HepG2 (cell line): ENCODE data around the gene SASH1. TPM values are rescaled to one million over a fixed set of nuclear protein-coding genes. Genes with fewer than 3 reads are reported as not detected.

Experiments
- ATAC-seq: fragments of 200-7000 bp; cut with Tn5 transposase; 3 replicates; pipeline ENCODE4 v1.9.1; 2020; ENCODE audit warnings: mild to moderate bottlenecking, moderate library complexity
- BruUV-seq: library from RNA; stranded (reverse); fragments of 400-500 nt; replicated peaks from 2 replicates; lab custom pipeline; 2021; lab: Mats Ljungman, UMichigan
- CTCF ChIA-PET: fragments of 300-600 bp; formaldehyde crosslinking; extraction: SDS; loops from one replicate; lab custom pipeline; 2021; ENCODE audit warnings: low total read pairs, inconsistent platforms, low intra/inter-chr PET ratio; lab: Yijun Ruan, JAX
- POLR2A ChIA-PET: fragments of 350-600 bp; sonication (Branson Sonifier 250); formaldehyde crosslinking; loops from one replicate; lab custom pipeline; 2020; ENCODE audit warnings: antibody characterized with exemption, inconsistent platforms; lab: Yijun Ruan, JAX
- DNase-seq: peaks from one replicate; pipeline ENCODE4 v3.0.0-alpha.2; 2015; ENCODE audit warnings: low spot score
- FAIRE-seq: peaks from 3 replicates; lab custom pipeline; 2011; peaks lifted over from hg19 to GRCh38; lab: Jason Lieb, UNC
- H2AFZ ChIP-seq: one replicate; pipeline ENCODE4 v1.6.1; 2011; ENCODE audit warnings: low read length, inconsistent platforms
- H3K27ac ChIP-seq: fragments of 300-600 bp; 3 replicates; pipeline ENCODE4 v1.8.0; 2011; ENCODE audit warnings: mixed run types, mild to moderate bottlenecking, mixed read lengths, low read length, inconsistent platforms; ENCODE audit not compliant: insufficient read depth; ENCODE audit errors: extremely low read length
- H3K27me3 ChIP-seq, 2 experiments: fragments of 200-600 bp in 1 of 2; 2 replicates in 1 of 2; 3 replicates in 1 of 2; pipeline versions ENCODE4 v1.6.0 to v1.8.0; 2011; ENCODE audit warnings: low read length in 2 of 2, mild to moderate bottlenecking in 2 of 2, moderate library complexity in 2 of 2, inconsistent platforms in 1 of 2; ENCODE audit not compliant: insufficient read depth in 2 of 2, control insufficient read depth in 1 of 2
- H3K36me3 ChIP-seq, 2 experiments: fragments of 200-600 bp in 1 of 2; replicated peaks in 1 of 2; 2 replicates in 1 of 2; 3 replicates in 1 of 2; pipeline versions ENCODE4 v1.5.1 to v1.8.0; 2011; ENCODE audit warnings: low read length in 2 of 2, inconsistent platforms in 1 of 2; ENCODE audit not compliant: insufficient read depth in 2 of 2, control insufficient read depth in 1 of 2
- H3K4me1 ChIP-seq: 2 replicates; pipeline ENCODE4 v1.5.1; 2012; ENCODE audit warnings: low read length, inconsistent platforms; ENCODE audit not compliant: insufficient read depth
- H3K4me2 ChIP-seq: 2 replicates; pipeline ENCODE4 v1.6.0; 2011; ENCODE audit warnings: low read depth, low read length, inconsistent platforms
- H3K4me3 ChIP-seq, 3 experiments: fragments of 200-600 bp in 1 of 3; sonication (generic), shearing (Covaris generic) in 1 of 3; replicated peaks in 1 of 3; 2 replicates each; pipeline ENCODE4 v1.5.1; 2011 to 2016; ENCODE audit warnings: low read length in 3 of 3, inconsistent platforms in 2 of 3, low read depth in 2 of 3, mild to moderate bottlenecking in 2 of 3, control low read depth in 1 of 3, mixed read lengths in 1 of 3; ENCODE audit not compliant: insufficient read depth in 1 of 3
- H3K79me2 ChIP-seq: one replicate; pipeline ENCODE4 v1.6.1; 2011; ENCODE audit warnings: low read length, inconsistent platforms; ENCODE audit not compliant: insufficient read depth
- H3K9ac ChIP-seq: 2 replicates; pipeline ENCODE4 v1.6.0; 2011; ENCODE audit warnings: mild to moderate bottlenecking, low read depth, low read length, inconsistent platforms; ENCODE audit not compliant: insufficient read depth
- H3K9me3 ChIP-seq: 2 replicates; pipeline ENCODE4 v1.5.1; 2012; ENCODE audit warnings: mild to moderate bottlenecking, low read length
- H4K20me1 ChIP-seq: 2 replicates; pipeline ENCODE4 v1.6.0; 2011; ENCODE audit warnings: inconsistent platforms, mild to moderate bottlenecking, low read length, moderate library complexity; ENCODE audit not compliant: insufficient read depth
- CEBPG ChIP-seq: IDR thresholded peaks from 2 replicates; pipeline ENCODE4 v1.6.1; 2016
- ELF3 ChIP-seq: IDR thresholded peaks from 2 replicates; pipeline ENCODE4 v1.6.1; 2016; ENCODE audit warnings: missing genetic modification reagents, missing compliant biosample characterization
- FOXP4 ChIP-seq: sonication (generic); formaldehyde crosslinking; IDR thresholded peaks from 2 replicates; pipeline ENCODE4 v1.4.0; 2020; ENCODE audit warnings: missing genetic modification reagents
- WGBS: methylation state at CpG from one replicate; pipeline ENCODE4 v1.1.6; 2017; ENCODE audit warnings: low lambda C conversion rate; 5-methylcytosine and 5-hydroxymethylcytosine counted together
- in situ Hi-C: cut with HindIII; loops from 2 replicates; pipeline ENCODE4 v1.10.0; 2017; ENCODE audit warnings: low pct_unique_long_range_greater_than_20kb; ENCODE audit not compliant: extremely low pct_ligation_motif_present
- intact Hi-C: fragments of 100-400 bp; cut with micrococcal nuclease; formaldehyde crosslinking; loops from one replicate; pipeline ENCODE4 v1.10.0; 2022; ENCODE audit not compliant: unreplicated experiment
- polyA plus RNA-seq, 8 experiments: library from polyadenylated mRNA; depleted of rRNA in 3 of 8; stranded (reverse) in 7 of 8; unstranded in 1 of 8; fragments of >200 nt; fragmentation: Illumina TruSeq in 4 of 8; extraction: Trizol in 4 of 8; gene quantifications; 2 replicates each; pipeline versions ENCODE4 v1.2.1 to v1.2.3, GENCODE V29; 2011 to 2016; ENCODE audit warnings: low read depth in 4 of 8, missing spikeins in 1 of 8, mixed read lengths in 1 of 8; ENCODE audit not compliant: insufficient read depth in 1 of 8
- total RNA-seq, 5 experiments: library from RNA; depleted of rRNA; stranded (reverse); fragments of >200 nt; fragmentation: Illumina TruSeq; extraction: Trizol; gene quantifications; 2 replicates each; pipeline ENCODE4 v1.2.3, GENCODE V29; 2016; ENCODE audit warnings: low read depth in 1 of 5
- TF ChIP-seq, protein P1 (sequence below): sonication (generic); formaldehyde crosslinking; conservative IDR thresholded peaks from 2 replicates; pipeline ENCODE4 v1.4.0; 2020; ENCODE audit warnings: mild to moderate bottlenecking, missing genetic modification reagents, moderate library complexity

Gene SASH1
- total and polyA plus RNA-seq, 2 of the 13 experiments (the other 11 are each of a cell fraction or from before 2014, with no cell fraction given) = 7.5 to 8.2 TPM

DNA sequence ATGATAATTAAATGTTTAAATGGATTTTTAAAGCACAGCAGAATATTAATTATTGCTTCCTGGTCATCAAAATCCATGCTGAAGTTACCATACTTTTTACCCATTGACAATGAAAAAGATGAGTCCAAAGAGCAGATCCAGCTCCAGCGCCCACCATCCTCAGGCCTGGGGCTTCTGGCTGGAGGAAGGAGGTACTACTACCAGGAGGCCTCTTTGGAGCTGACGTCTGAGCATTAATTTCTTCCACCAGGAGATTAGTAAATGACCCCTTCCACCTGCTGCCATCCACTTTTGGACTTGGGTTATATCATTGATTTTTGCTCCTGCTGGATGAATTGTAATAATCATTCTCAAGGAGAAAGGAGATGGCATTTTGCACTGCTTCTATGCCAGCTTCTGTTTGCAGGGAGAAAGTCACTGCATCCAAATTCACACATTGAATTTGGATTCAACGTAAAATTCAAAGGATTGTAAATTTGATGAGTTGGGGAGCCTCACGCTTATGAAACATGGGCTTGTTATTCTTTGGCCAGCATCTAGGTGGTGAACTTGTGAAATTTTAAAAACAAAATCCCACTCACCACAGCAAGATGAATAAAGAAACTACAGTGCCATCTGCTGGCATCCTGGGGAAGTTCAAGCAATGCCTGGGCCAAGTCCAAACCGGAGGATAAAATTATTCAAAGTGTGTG lies 121.8 kb downstream of the SASH1 start (continued):
- TF ChIP-seq, protein P1, sequence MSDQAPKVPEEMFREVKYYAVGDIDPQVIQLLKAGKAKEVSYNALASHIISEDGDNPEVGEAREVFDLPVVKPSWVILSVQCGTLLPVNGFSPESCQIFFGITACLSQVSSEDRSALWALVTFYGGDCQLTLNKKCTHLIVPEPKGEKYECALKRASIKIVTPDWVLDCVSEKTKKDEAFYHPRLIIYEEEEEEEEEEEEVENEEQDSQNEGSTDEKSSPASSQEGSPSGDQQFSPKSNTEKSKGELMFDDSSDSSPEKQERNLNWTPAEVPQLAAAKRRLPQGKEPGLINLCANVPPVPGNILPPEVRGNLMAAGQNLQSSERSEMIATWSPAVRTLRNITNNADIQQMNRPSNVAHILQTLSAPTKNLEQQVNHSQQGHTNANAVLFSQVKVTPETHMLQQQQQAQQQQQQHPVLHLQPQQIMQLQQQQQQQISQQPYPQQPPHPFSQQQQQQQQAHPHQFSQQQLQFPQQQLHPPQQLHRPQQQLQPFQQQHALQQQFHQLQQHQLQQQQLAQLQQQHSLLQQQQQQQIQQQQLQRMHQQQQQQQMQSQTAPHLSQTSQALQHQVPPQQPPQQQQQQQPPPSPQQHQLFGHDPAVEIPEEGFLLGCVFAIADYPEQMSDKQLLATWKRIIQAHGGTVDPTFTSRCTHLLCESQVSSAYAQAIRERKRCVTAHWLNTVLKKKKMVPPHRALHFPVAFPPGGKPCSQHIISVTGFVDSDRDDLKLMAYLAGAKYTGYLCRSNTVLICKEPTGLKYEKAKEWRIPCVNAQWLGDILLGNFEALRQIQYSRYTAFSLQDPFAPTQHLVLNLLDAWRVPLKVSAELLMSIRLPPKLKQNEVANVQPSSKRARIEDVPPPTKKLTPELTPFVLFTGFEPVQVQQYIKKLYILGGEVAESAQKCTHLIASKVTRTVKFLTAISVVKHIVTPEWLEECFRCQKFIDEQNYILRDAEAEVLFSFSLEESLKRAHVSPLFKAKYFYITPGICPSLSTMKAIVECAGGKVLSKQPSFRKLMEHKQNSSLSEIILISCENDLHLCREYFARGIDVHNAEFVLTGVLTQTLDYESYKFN = no peak
- TF ChIP-seq CEBPG (CRISPR knock-in tag) = 0 out of 2 replicates have a peak, but pooled peaks have one; percentile 31

- Histone ChIP-seq H3K4me1 (no peaks in the 10 kb centered on the region), H4K20me1 (0 out of 2 replicates have a peak, but pooled peaks cover 4% of the 10 kb centered on the region), H3K36me3 (no peaks in the 10 kb centered on the region; a peak in 1 of 5 replicates), H3K79me2 (no peaks in the 10 kb centered on the region), H3K27ac (no peak overlapping the region), H3K27me3 (no peaks in the 10 kb centered on the region), H3K4me2 (no peak overlapping the region), H3K9me3 (no peaks in the 10 kb centered on the region), H3K4me3 (no peak overlapping the region), H2AFZ (no peak overlapping the region), H3K9ac (no peak overlapping the region)
- no TSS peak for BruUV-seq
- DNase-seq (no peak), ATAC-seq (no peak), FAIRE-seq (no peak)
- over 99% methylated on average over 4 of the region's 5 CpGs for WGBS
- CTCF ChIA-PET = interaction anchor here (0.6 to 4.3 kb wide), 5 partner anchors 285 to 320 kb away, joined by 3 to 60 read pairs (median 6); no protein-coding TSS in a partner anchor
- POLR2A ChIA-PET = no interaction called here
- in situ Hi-C loops = no loop called here
- intact Hi-C loops = loop anchor here (2.0 kb wide), 1 partner anchor 214 kb away; no protein-coding TSS in a partner anchor
- TF ChIP-seq ELF3 (CRISPR knock-in tag) = 0 out of 2 replicates have a peak, but pooled peaks have one; percentile 3
- no peak for TF ChIP-seq FOXP4
Measured at GRCh38 chr6:148465011-148465335, 122.3 kb downstream of the SASH1 start.
